ENCODE measurements around the gene KLHL40.

Gene KLHL40

GRCh38 chr3:42690766-42691680 lies 5.7 kb downstream of the KLHL40 start:
- DNase-seq, result no peak

GRCh38 chr3:42691816-42692666 lies 6.7 kb downstream of the KLHL40 start:
- DNase-seq, result no peak

- DNase-seq, result no peak
Measured at GRCh38 chr3:42692667-42693529, 7.6 kb downstream of the KLHL40 start.

GRCh38 chr3:42693530-42693930 lies 8.2 kb downstream of the KLHL40 start:
- no peak for DNase-seq

- DNase-seq, result no peak
Measured at GRCh38 chr3:42694366-42694765, 9.0 kb downstream of the KLHL40 start.

GRCh38 chr3:42696356-42697288 lies 11.3 kb downstream of the KLHL40 start:
- no peak for DNase-seq

GRCh38 chr3:42697289-42698051 lies 12.1 kb downstream of the KLHL40 start:
- no peak for DNase-seq

- DNase-seq, result no peak
Measured at GRCh38 chr3:42698216-42698910, 13.0 kb downstream of the KLHL40 start.

GRCh38 chr3:42698911-42699230 lies 13.5 kb downstream of the KLHL40 start:
- no peak for DNase-seq

GRCh38 chr3:42699511-42699971 lies 14.2 kb downstream of the KLHL40 start:
- DNase-seq, result no peak

- no peak for DNase-seq
Measured at GRCh38 chr3:42700366-42701288, 15.3 kb downstream of the KLHL40 start.

- no peak for DNase-seq
Measured at GRCh38 chr3:42701371-42702065, 16.2 kb downstream of the KLHL40 start.

GRCh38 chr3:42702066-42702951 lies 17.0 kb downstream of the KLHL40 start, which contains the start of gene HHATL:
TSS of gene HHATL (minus strand) at chr3:42702798. CDS start at chr3:42700826, 1,972 bp downstream.
- DNase-seq, result peak; percentile 35

- DNase-seq, result no peak
Measured at GRCh38 chr3:42702982-42703694, 17.8 kb downstream of the KLHL40 start.

GRCh38 chr3:42703695-42704025 lies 18.3 kb downstream of the KLHL40 start:
- no peak for DNase-seq

GRCh38 chr3:42704136-42704841 lies 19.0 kb downstream of the KLHL40 start:
- DNase-seq, result no peak

All from NCI-H2107 (cell line).